GM21717 (cell line): ENCODE results near the gene KRTAP5-10.
"Not testable (repeated sequence)": the region's sequence is repeated elsewhere in the genome, so short reads cannot be mapped to it uniquely, and the experiment has no call there.

Source experiments
- ATAC-seq: cut with Tn5 transposase; IDR thresholded peaks from one replicate; pipeline ENCODE4 v1.9.1; 2021; ENCODE audit warnings: mild to moderate bottlenecking, moderate library complexity; ENCODE audit not compliant: unreplicated experiment

KRTAP5-10 gene, protein sequence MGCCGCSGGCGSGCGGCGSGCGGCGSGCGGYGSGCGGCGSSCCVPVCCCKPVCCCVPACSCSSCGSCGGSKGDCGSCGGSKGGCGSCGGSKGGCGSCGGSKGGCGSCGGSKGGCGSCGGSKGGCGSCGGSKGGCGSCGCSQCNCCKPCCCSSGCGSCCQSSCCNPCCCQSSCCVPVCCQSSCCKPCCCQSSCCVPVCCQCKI

DNA sequence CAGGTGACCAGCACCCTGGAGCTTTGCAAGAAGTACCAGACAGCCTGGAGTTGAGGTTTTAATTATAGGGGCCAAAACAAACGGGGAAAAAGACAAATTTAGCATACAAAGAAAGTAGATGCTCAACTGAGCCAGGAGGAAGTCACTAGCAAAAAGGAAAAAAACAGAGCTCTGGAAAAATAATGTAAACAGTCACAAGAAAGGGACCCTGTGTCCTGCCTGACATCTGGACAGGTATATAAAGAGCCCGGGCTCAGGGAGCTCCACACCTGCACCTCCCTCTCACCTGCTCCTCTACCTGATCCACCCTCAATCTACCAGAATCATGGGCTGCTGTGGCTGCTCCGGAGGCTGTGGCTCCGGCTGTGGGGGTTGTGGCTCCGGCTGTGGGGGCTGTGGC is at the start of gene KRTAP5-10:
KRTAP5-10 (plus strand) TSS at position 301 of the 400 bp plus-strand sequence; CDS start at position 326, 25 bp downstream.
- no peak for ATAC-seq

DNA sequence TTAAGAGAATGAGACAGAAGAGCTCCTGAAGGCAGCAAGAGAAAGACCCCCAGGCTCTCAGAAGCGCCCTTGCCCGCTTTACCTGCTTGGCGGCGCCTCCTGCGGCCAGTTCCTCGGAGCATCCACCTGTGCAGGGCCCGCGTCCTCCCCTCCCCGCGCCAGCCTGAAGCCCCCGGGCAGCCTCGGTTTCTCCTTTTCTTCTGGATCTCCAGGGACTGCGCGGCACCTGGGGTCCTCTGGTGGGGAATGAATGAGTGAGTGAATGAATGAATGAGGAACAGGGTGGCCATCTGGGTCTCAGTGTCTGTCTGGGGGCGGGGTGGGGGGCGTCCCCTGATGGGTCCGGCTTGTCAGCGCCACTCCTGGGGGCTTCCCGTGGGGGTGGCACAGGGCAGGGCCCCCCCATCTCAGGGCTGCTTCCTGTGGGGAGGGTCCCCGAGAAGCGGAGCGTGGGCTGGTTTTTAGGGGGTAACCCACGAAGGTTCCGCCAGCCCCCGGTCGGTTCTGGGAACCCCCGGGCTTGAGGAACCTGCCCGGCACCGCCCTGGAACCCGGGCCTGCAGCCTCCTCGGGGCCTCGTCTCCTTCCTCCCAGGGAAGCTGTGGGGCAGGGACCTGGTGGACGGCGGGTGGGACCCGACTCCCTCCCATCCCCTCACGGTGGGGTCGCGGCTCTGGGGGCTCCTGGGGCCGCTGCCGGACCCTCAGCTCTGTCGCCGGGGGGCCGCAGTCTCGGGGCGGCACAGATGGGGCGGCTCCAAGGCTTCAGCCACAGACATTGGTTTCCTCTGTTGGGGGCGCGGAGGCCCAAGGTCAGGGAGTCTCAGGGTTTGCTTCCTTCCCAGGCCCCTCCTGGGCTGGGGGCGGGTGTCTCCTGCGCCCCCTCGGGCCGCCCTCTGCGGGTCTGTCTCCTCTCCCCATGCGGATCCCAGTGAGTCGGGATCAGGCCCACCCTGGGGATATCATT is 46.6 kb upstream of the KRTAP5-10 start:
- ATAC-seq: no peak

DNA sequence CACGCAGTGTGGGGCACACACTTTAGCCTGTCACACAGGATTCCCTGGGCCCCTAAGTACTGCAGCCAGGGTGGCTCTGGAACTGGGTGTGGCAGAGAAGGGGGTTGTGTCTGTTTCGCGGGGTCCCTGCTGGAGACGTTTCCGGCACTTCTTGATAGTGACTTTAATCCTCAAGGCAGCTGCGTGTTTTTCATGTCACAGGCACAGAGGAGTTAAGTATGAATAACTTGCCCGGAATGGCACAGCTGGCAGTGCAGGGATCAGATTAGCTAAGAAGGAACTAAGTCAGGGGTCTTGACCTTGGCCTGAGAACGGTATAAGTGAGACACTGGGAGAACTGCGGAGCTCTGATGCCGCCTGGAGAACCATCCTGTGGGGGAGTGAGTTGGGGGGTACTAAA is 45.8 kb upstream of the KRTAP5-10 start:
- ATAC-seq: no peak

DNA sequence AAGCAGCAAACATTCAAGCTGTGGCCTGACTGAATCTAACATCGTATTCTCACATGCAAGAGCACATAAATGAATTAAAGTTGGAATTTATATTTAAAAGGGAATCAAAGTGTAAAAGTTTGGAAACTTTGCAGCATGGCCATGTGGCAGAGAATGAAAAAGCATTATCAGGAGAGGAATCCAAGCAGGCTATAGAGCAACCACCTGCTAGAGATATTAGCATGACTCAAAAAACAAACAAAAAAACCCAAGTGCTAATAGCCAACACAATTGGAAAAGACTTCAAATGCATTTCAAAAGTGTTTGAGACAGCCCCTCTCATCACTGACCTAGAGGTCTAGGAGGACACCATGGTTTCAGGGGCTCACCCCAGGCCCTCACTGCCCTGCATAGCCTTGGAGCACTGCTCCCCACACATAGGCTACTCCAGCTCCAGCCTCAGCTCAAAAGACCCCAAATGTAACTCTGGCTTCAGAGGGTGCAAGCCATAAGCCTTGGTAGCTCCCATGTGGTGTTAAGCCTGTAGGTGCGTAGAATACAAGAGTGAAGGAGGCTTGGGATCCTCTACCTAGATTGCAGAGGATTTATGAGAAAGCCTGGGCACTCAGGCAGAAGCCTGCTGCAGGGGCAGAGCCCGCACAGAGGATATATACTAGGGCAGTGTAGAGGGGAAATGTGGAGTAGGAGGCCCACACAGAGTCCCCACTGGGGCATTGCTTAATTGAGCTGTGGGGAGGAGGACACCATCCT is 40.0 kb upstream of the KRTAP5-10 start:
- ATAC-seq: no peak

DNA sequence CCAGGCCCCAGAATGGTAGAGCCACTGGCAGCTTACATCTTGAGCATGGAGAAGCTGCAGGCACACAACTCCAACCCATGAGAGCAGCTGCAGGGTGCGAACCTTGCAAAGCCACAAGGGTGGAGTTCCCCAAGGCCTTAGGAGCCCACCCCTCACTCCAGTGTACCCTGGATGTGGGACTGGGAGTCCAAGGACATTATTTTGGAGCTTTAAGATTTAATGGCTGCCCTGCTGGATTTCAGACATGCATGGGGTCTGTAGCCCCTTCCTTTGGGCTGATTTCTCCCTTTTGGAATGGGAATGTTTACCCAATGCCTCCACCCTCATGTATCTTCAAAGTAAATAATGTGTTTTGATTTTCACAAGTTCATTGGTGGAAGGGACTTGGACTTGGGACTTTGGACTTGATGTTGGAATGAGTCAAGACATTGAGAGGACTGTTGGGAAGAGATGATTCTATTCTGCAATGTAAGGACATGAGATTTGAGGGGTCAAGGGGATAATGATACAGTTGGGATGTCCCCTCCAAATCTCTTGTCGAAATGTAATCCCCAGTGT is 39.3 kb upstream of the KRTAP5-10 start:
- ATAC-seq: no peak

DNA sequence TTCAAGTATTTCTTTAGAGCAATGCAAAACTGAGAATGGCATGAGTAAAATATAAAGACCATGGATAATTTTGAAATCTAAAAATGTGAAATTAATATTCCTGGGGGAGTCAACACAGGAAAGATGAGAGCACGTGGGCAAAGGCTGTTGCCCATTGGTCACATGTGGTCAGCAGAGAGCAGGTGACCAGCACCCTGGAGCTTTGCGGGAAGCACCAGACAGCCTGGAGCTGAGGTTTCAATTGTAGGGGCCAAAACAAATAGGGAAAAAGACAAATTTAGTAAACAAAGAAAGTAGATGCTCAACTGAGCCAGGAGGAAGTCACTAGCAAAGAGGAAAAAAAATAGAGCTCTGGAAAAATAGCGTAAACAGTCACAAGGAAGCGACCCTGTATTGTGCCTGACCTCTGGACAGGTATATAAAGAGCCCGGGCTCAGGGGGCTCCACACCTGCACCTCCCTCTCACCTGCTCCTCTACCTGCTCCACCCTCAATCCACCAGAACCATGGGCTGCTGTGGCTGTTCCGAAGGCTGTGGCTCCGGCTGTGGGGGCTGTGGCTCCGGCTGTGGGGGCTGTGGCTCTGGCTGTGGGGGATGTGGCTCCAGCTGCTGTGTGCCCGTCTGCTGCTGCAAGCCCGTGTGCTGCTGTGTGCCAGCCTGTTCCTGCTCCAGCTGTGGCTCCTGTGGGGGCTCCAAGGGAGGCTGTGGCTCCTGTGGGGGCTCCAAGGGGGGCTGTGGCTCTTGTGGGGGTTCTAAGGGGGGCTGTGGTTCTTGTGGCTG is 38.4 kb upstream of the KRTAP5-10 start, which contains the start of gene KRTAP5-7:
KRTAP5-7 (plus strand) TSS at position 472 of the 780 bp plus-strand sequence; CDS start at position 506, 34 bp downstream.
- not testable (repeated sequence) for ATAC-seq

DNA sequence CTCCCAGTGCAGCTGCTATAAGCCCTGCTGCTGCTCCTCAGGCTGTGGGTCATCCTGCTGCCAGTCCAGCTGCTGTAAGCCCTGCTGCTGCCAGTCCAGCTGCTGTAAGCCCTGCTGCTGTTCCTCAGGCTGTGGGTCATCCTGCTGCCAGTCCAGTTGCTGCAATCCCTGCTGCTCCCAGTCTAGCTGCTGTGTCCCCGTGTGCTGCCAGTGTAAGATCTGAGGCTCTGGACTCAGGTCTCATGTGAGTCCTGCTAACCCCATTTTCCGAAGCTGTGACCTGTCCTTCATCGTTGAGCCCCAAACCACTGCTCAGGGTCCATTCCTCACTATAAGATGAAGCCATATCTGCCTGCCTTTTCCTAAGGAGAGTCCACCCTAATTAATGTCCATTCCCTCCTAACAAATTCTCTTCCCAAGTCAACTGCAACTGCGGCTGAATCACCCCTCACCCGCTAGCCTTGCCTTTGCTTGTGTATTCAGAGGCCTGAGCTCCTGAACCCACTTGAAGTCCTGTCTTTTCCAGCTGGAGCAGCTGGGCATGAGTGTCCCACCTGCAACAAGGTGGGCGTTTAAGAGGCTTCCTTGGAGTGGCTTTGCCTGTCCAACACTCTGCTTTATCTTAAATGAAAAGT is 37.7 kb upstream of the KRTAP5-10 start:
- no peak for ATAC-seq

DNA sequence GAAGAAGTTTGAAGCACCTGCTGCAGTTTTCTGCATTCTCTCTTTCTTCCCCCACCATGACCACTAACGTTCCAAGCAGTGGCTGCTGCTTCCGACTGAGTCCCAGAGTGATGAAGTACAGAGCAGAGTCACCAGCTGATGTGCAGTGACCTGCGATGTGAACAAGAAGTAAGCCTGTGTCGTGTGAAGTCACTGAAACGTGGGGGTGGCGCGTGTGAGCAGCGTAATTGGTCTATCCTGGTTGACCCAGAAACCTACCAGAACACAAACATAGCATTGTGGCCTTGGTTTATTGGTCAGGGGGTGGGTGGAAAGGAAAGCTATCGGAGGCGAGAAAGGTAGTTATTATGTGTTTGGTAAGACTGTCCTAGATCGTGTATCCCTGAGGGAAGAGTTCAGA is 34.8 kb upstream of the KRTAP5-10 start:
- no peak for ATAC-seq

DNA sequence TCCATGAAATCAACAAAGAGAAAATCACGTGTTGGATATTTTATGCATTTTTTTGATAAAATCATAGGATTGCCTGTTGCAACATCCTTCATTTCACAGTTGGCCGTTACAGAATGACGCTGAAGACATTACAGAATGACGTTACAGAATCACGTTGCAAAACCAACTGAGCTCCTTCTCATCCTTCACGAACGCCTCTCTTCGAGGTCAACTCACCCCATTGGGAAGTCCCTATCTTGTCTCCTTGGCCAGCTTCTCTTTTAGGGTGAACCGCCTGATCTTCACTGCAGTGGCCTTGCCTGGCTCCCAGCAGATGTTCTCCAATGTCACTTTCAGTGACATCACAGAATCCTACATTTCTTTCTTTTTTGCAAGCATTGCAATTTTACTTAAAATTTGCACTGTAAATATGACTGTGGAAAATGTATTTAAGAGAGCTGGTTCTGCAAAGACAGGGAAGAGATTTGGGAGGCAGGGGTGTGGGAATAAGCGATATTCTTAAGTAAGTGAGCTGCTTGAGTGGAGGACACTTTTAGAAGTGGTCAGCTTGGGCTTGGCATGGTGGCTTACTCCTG is 33.2 kb upstream of the KRTAP5-10 start:
- no peak for ATAC-seq

DNA sequence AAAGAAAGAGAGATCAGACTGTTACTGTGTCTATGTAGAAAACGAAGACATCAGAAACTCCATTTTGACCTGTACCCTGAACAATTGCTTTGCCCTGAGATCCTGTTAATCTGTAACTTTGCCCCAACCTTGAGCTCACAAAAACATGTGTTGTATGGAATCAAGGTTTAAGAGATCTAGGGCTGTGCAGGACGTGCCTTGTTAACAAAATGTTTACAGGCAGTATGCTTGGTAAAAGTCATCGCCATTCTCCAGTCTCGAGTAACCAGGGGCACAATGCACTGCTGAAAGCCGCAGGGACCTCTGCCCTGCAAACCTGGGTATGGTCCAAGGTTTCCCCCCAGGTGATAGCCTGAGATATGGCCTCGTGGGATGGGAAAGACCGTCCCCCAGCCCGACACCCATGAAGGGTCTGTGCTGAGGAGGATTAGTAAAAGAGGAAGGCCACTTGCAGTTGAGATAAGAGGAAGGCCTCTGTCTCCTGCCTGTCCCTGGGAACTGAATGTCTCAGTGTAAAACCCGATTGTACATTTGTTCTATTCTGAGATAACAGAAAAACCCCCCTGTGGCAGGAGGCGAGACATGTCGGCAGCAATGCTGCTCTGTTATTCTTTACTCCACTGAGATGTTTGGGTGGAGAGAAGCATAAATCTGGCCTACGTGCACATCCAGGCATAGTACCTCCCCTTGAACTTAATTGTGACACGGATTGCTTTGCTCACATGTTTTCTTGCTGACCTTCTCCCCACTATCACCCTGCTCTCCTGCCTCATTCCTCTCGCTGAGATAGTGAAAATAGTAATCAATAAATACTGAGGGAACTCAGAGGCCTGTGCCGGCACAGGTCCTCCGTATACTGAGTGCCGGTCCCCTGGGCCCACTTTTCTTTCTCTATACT is 30.4 kb upstream of the KRTAP5-10 start:
- not testable (repeated sequence) for ATAC-seq

DNA sequence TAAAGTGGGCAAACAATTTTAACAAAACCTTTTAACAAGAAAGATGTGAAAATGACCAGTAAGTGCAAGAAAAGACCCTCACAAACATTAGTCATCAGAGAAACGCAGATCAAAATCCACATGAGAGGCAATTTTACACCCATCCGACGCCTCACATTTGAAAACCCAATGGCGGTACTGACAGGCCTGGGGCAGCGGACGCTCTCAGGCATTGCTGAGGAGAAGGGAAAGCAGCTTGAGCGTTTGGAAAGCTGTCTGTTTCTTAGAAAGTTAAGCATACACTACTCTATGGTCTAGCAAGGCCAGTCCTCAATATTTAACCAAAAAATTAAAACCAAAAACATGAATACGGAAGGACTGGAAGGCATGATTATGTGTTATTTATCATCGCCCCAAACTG is 29.5 kb upstream of the KRTAP5-10 start:
- no peak for ATAC-seq

DNA sequence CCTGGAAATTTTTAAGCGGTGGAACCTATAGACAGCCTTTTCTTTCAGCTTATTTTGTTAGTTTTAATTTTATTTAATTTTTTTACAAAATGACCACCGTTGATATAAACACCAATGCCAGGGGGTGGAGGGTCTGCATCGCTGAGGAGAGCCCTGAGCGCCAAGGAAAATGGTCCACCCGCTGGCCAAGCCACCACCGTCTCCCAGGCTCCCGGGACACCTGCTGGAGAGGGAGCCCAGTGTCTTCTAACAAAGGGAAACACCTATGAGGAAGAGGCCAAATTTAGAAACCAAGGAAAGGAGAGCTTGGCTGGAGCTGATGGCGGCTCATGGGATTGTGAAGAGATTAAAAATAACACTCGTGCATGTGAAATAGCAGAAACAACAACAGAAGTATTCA is 27.8 kb upstream of the KRTAP5-10 start:
- ATAC-seq: no peak

DNA sequence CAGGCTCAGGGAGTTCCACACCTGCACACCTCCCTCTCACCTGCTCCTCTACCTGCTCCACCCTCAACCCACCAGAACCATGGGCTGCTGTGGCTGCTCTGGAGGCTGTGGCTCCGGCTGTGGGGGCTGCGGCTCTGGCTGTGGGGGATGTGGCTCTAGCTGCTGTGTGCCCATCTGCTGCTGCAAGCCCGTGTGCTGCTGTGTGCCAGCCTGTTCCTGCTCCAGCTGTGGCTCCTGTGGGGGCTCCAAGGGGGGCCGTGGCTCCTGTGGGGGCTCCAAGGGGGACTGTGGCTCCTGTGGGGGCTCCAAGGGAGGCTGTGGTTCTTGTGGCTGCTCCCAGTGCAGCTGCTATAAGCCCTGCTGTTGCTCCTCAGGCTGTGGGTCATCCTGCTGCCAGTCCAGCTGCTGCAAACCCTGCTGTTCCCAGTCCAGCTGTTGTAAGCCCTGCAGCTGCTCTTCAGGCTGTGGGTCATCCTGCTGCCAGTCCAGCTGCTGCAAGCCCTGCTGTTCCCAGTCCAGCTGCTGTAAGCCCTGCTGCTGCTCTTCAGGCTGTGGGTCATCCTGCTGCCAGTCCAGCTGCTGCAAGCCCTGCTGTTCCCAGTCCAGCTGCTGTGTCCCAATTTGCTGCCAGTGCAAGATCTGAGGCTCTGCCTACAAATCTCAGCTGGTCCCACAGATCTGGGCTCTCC is 27.2 kb upstream of the KRTAP5-10 start, which contains the start of gene KRTAP5-8:
KRTAP5-8 (plus strand) TSS at position 49 of the 689 bp plus-strand sequence; CDS start at position 80, 31 bp downstream.
- not testable (repeated sequence) for ATAC-seq

DNA sequence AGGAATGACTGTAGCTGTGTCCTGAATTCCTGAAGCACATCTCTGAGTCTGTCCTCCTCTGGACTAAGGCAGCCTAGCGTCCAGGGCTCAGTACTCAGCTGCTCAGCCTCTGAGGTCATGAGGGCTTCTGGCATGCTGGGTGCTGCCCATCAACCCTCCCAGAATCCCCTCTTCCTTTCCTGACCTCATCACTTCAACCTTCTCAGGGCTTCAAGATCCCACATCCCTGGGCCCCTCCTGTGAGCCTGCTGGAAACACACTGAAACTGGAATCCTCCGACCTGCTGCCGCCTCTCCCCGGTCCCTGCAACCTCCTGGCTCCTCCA is 26.7 kb upstream of the KRTAP5-10 start:
- ATAC-seq: no peak

DNA sequence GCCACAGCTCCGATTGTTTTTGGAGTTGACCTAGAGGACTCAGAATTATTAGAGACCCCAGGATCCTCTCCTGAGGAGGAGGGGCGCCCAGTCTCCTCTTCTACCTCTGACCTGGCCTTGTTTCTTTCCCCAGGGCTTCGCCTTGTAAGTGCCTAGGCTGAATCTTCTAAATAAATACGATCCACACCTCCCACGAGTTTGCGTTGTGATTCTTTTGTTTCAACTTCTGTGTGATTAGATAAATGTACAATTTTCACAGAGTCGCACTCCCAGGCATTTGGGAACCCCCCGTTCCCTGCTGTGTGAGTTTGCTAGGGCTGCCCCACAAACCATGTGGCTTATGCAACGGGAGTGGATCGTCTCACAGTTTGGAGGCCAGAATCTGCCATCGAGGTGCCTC is 26.3 kb upstream of the KRTAP5-10 start:
- no peak for ATAC-seq

DNA sequence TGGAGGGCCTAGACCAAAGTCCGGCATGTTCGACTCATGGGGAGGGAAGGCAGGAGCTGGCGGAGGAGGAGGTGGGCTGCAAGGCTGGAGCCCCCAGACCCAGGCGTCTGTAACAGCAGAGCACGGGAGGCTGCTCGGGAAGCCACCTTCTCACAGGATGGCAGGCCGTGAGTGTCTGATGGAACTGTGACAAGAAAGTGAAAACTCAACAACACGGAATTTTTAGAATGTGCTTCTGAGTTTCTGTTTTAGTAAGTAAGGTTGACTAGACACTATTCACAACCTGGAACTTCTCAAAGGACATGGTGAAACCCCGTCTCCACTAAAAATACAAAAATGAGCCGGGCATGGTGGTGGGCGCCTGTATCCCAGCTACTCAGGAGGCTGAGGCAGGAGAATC is 25.4 kb upstream of the KRTAP5-10 start:
- not testable (repeated sequence) for ATAC-seq

DNA sequence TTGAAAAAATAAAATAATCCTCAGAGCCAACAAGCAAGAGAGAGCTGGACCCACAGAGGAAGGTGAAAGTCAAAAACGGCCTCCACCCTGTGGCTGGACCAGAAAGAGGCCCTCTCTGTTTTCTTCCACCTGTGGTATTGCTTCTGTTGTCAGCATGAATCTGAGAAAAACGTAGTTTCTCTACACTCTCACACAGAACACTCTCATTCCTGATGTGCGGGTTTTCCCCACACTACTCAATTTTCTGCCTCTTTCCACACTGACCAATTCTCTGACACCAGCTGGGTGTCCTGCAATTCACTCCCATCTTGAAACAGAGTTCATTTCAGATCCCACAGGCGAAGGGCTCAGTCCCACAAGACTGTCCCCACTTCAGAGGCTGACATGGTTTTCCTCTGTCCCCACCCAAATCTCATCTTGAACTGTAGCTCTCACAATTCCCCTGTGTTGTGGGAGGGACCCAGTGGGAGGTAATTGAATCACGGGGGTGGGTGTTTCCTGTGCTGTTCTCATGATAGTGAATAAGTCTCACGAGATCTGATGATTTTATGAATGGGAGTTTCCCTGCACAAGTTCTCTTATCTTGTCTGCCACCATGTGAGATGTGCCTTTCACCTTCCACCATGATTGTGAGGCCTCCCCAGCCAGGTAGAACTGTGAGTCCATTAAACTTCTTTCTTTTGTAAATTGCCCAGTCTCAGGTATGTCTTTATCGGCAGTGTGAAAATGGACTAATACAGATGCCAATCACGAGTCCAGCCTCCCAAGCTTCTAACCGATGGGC is 24.6 kb upstream of the KRTAP5-10 start:
- peak; percentile 65 for ATAC-seq
